Stimulated activated CD4-positive, alpha-beta T cell treated with anti-CD3 and anti-CD28 coated beads, Interleukin-4, amount 100 ng/mL, for 1 hour (primary cell): ENCODE results near the gene STMP1.
"Not testable (repeated sequence)": the region's sequence is repeated elsewhere in the genome, so short reads cannot be mapped to it uniquely, and the experiment has no call there.

Experiments
- DNase-seq: peaks from one replicate; pipeline ENCODE4 v3.0.0-alpha.2; 2020

The STMP1 gene

DNA sequence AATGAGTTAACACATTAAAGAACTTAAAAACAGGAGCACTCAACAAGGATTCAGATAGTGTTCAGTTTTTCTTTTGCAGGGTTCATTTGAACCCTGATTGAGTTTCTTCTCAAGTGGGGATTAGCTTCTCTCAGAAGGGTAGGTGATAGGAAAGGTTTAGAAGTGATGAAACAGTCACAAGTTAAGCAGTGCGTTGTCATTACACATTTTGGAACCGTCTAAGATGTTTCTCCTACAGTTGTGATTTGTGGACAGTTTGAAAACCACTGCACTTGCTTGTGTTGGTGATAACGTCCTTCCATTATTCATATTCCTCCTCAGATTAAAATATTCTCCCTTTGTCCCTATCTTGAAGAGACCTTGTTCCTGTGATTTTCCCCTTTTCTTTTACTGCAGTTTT, 2.7 kb downstream of the STMP1 start:
- DNase-seq: no peak

- DNase-seq: no peak
Observed at GRCh38 chr7:135666156-135666555, 3.8 kb downstream of the STMP1 start.

DNA sequence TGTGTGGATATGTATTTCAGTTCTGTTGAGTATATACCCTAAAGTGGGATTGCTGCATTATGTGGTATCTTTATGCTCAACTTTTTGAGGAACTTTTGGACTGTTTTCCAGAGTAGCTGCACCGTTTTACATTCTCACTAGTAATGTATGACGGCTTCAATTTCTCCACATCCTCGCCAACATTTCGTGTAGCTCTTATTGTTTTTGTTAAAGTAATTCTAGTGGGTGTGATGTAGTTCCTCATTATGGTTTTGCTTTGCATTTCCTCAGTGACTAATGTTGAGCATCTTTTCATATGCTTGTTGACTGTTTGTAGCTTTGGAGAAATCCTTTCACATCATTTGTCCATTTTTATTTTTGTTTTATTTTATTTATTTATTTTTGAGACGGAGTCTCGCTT, 4.5 kb downstream of the STMP1 start:
- no peak for DNase-seq

GRCh38 chr7:135667626-135668025, 5.3 kb downstream of the STMP1 start:
- not testable (repeated sequence) for DNase-seq

- not testable (repeated sequence) for DNase-seq
Observed at GRCh38 chr7:135668852-135669395, 6.6 kb downstream of the STMP1 start.

GRCh38 chr7:135669774-135670173, 7.5 kb downstream of the STMP1 start:
- DNase-seq: no peak

- no peak for DNase-seq
Observed at GRCh38 chr7:135670179-135670578, 7.9 kb downstream of the STMP1 start.

GRCh38 chr7:135672560-135673359, 10.4 kb downstream of the STMP1 start:
- DNase-seq: no peak

GRCh38 chr7:135673360-135673706, 11.0 kb downstream of the STMP1 start:
- DNase-seq: no peak

- no peak for DNase-seq
Observed at GRCh38 chr7:135678612-135679575, 16.6 kb downstream of the STMP1 start.

- no peak for DNase-seq
Observed at GRCh38 chr7:135681762-135682161, 19.4 kb downstream of the STMP1 start.

DNA sequence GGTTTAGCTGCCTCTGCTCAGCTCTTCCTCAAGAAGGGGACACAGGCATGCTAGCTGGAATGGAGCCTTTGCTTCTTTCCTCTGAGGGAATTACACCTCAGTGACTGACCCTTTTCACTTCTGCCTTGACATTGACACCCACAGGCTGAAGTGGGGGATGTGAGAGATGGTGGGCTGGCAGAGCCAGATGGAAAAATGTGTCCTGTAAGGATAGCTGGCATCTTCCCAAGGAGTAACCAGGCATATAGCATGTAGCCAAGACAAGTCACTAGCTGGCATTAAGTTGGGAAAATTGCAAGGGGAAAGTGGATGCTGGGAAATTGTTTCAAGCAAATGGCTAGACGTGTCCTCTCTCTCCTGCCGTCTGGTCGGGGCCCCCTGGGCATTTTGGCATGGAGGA, 19.9 kb downstream of the STMP1 start:
- no peak for DNase-seq

- DNase-seq: no peak
Observed at GRCh38 chr7:135683609-135684008, 21.3 kb downstream of the STMP1 start.

DNA sequence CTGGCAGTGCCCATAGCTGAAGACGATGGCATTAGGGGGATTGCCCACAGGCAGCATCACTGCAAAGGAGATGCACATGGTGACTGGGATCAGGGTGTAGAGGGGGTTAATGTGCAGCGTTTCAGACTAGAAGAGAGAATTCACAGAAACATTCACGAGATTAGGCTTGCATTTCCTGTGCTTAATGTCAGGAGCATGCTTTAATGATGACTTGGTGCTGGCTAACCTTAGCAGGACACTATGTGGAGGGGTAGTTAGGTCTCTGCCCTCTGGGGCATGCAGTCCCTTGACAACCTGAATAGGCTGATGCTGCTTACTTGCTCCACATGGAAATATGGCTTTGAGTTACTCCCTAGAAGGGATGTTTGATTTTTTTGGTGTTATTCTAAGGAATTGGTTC, 21.8 kb downstream of the STMP1 start:
- no peak for DNase-seq

- DNase-seq: no peak
Observed at GRCh38 chr7:135684699-135685098, 22.4 kb downstream of the STMP1 start.

GRCh38 chr7:135685306-135686084, 23.2 kb downstream of the STMP1 start:
- no peak for DNase-seq

DNA sequence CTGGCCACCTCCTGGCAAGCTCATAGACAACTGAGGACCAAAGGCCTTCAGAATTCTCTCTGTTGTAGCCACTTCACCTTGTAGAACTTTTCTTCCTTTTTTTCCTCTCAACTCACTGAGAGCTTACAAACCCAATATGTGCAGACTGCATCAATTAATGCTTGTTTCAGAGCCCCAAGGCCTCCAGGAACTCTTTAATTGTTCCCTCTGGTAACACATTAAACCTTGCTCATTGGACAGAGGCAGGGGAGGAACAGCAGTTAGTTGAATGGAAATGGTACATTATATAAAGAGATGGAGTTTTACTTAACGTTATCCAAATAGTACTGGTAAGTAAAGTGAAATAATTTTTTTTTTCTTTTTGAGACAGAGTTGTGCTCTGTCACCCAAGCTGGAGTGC, 25.2 kb downstream of the STMP1 start:
- DNase-seq: no peak

DNA sequence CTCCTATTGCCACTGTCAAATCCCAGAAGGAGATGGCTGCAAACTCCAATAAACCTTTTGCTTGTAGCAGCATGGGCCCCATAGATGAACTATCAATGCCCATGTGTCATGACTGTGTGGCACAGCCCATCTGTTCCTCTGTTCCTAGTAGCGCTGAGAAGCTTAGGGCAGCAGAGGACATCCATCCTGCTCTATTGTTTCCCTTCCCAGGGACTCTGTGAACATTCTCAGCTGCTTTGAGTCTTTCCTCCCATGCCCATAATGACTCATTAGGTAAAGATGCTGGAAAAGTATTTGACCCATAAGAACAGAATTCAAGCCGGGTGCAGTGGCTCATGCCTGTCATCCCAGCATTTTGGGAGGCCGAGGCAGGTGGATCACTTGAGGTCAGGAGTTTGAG, 28.3 kb downstream of the STMP1 start:
- DNase-seq: no peak

GRCh38 chr7:135692055-135692454, 29.7 kb downstream of the STMP1 start:
- no peak for DNase-seq

GRCh38 chr7:135692606-135693005, 30.3 kb downstream of the STMP1 start:
- not testable (repeated sequence) for DNase-seq

GRCh38 chr7:135693558-135693957, 31.2 kb downstream of the STMP1 start:
- DNase-seq: no peak

DNA sequence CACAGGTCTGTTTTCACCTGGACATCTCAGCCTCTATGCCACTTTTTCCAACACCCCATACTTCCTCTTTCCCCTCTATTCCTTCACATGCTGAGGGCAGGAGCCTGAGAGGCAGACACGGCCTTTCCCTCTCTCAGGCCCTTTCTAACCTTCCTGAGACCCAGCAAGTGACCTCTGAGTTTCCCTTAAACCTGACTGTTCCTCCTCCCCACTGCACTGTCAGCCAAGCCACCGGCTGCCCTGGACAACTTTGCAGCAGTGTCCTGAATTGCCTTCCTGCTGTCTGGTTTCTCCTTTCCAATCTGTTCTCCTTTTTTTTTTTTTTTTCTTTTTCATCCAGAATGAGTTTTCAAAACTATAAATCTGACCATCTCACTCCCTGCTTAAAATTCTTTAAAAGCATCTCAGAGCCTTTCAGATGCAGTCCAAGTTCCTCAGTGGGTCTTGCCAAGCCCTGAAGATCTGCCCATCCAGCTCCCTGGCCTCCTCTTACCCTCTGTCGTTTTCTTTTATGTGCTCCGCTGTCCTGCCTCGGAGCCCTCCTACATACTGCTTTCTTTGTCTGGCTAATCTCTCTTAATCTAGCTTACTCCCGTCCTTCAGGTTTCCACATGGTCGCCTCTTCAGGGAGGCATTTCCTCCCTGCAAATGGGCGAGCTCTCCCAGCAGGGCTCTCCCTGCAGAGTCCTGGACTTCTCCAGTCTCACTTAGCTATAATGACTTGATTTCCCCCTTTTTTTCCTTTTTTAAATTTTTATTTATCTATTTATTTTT, 35.1 kb downstream of the STMP1 start:
- no peak for DNase-seq
